HepG2 (cell line): Measurements from ENCODE around the gene JPH2. TPM values are rescaled to one million over a fixed set of nuclear protein-coding genes. Genes with fewer than 3 reads are reported as not detected.

ENCODE experiments used
- ATF7-NPFF ChIP-seq: sonication (generic); formaldehyde crosslinking; IDR thresholded peaks from 2 replicates; pipeline ENCODE4 v1.8.1; 2023; ENCODE audit warnings: mild to moderate bottlenecking, low read depth, missing genetic modification reagents, moderate library complexity
- CBX5 ChIP-seq: sonication (generic); formaldehyde crosslinking; IDR thresholded peaks from 2 replicates; pipeline ENCODE4 v1.4.0; 2020; ENCODE audit warnings: missing genetic modification reagents, borderline replicate concordance
- EED ChIP-seq: sonication (generic); formaldehyde crosslinking; IDR thresholded peaks from 2 replicates; pipeline ENCODE4 v1.5.0; 2020; ENCODE audit warnings: mild to moderate bottlenecking, missing genetic modification reagents
- FOXA1 ChIP-seq, 2 experiments: fragments of 450-650 bp in 1 of 2; sonication (generic) in 1 of 2; formaldehyde crosslinking in 1 of 2; IDR thresholded peaks; 2 replicates each; pipeline versions ENCODE4 v1.4.0 to v1.6.1; 2016 to 2020; ENCODE audit warnings: missing genetic modification reagents in 1 of 2
- NFRKB ChIP-seq: fragments of 450-650 bp; IDR thresholded peaks from 2 replicates; pipeline ENCODE4 v1.6.1; 2017
- RARA ChIP-seq: IDR thresholded peaks from 2 replicates; pipeline ENCODE4 v1.6.1; 2016; ENCODE audit warnings: missing genetic modification reagents, missing compliant biosample characterization
- SAP130 ChIP-seq: IDR thresholded peaks from 2 replicates; pipeline ENCODE4 v1.6.1; 2016; ENCODE audit warnings: low read depth
- TEAD3 ChIP-seq: optimal IDR thresholded peaks from 2 replicates; pipeline ENCODE3; 2016; ENCODE audit warnings: borderline replicate concordance
- THYN1 ChIP-seq: sonication (generic); formaldehyde crosslinking; IDR thresholded peaks from 2 replicates; pipeline ENCODE4 v1.8.1; 2023; ENCODE audit warnings: low read depth, mild to moderate bottlenecking, moderate library complexity, missing genetic modification reagents, borderline replicate concordance
- U2AF1 ChIP-seq: fragments of 200-400 bp; formaldehyde crosslinking; optimal IDR thresholded peaks from 2 replicates; pipeline ENCODE3; 2017; ENCODE audit warnings: mild to moderate bottlenecking, low read depth, low read length
- U2AF2 ChIP-seq: fragments of 200-400 bp; formaldehyde crosslinking; IDR thresholded peaks from 2 replicates; pipeline ENCODE4 v1.6.1; 2017; ENCODE audit warnings: low read depth, mild to moderate bottlenecking, low read length
- ZBTB7B ChIP-seq: sonication (generic); formaldehyde crosslinking; IDR thresholded peaks from 2 replicates; pipeline ENCODE4 v1.4.0; 2020; ENCODE audit warnings: missing genetic modification reagents
- ZNF138 ChIP-seq: sonication (generic); formaldehyde crosslinking; IDR thresholded peaks from 2 replicates; pipeline ENCODE4 v1.5.0; 2020; ENCODE audit warnings: mild to moderate bottlenecking, low read depth, missing genetic modification reagents
- ZNF703 ChIP-seq: sonication (generic); formaldehyde crosslinking; IDR thresholded peaks from 2 replicates; pipeline ENCODE4 v1.5.1; 2020; ENCODE audit warnings: missing genetic modification reagents, mild to moderate bottlenecking, moderate library complexity, borderline replicate concordance
- ZSCAN31 ChIP-seq: sonication (generic); formaldehyde crosslinking; IDR thresholded peaks from 2 replicates; pipeline ENCODE4 v1.5.0; 2020; ENCODE audit warnings: low read depth, mild to moderate bottlenecking, missing genetic modification reagents
- polyA plus RNA-seq, 8 experiments: library from polyadenylated mRNA; depleted of rRNA in 3 of 8; stranded (reverse) in 7 of 8; unstranded in 1 of 8; fragments of >200 nt; fragmentation: Illumina TruSeq in 4 of 8; extraction: Trizol in 4 of 8; gene quantifications; 2 replicates each; pipeline versions ENCODE4 v1.2.1 to v1.2.3, GENCODE V29; 2011 to 2016; ENCODE audit warnings: low read depth in 4 of 8, missing spikeins in 1 of 8, mixed read lengths in 1 of 8; ENCODE audit not compliant: insufficient read depth in 1 of 8
- total RNA-seq, 5 experiments: library from RNA; depleted of rRNA; stranded (reverse); fragments of >200 nt; fragmentation: Illumina TruSeq; extraction: Trizol; gene quantifications; 2 replicates each; pipeline ENCODE4 v1.2.3, GENCODE V29; 2016; ENCODE audit warnings: low read depth in 1 of 5
- TF ChIP-seq, protein P1 (sequence below): IDR thresholded peaks from 2 replicates; pipeline ENCODE4 v1.4.0; 2020; ENCODE audit warnings: mild to moderate bottlenecking, missing genetic modification reagents
- TF ChIP-seq, protein P2 (sequence below): sonication (generic); formaldehyde crosslinking; IDR thresholded peaks from 2 replicates; pipeline ENCODE4 v1.4.0; 2020; ENCODE audit warnings: mild to moderate bottlenecking, missing genetic modification reagents
- TF ChIP-seq, protein P3 (sequence below): sonication (generic); formaldehyde crosslinking; IDR thresholded peaks from 2 replicates; pipeline ENCODE4 v1.4.0; 2020; ENCODE audit warnings: missing genetic modification reagents

The JPH2 gene
- total and polyA plus RNA-seq, 2 of the 13 experiments (the other 11 are each of a cell fraction or from before 2014, with no cell fraction given), result 0.42 TPM; not detected in 1

DNA sequence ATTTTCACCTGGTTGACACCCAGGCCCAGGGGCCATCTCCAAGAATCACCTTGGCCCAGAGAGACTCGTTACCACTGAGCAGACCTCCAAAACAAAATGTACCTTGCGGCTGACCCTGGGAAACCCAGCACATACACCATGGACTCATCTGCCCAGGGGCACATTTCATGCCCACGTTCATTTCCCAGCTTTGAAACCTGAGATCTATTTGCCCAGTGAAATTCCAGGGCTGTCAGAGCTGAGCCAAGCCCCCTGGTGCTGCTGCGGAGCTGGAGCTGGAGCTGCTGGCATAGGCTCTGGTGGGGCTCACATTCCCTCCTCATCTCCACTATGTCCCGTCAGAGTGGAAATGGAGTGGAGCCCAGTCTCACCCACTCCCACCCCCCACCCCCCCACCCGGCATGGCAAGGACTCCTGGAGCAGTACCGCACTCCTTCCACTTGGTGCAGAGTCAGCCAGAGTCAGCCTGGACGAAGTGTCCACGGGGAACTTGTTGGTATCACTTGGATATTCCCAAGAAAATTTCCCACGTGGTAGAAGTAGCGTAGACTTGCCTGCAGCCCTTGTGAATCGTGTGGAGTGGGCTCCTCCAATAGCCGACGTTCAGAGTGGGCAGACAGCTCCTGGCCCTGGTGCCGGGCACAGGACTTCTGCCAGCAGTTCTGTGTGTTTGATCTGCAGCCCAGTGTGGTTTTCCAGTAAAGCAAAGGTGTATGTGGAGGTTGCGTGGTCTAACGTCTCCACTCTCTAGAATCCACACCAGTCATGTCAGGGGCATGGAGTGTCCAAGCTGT is 41.7 kb upstream of the JPH2 start (continued):
- TF ChIP-seq, protein P1, sequence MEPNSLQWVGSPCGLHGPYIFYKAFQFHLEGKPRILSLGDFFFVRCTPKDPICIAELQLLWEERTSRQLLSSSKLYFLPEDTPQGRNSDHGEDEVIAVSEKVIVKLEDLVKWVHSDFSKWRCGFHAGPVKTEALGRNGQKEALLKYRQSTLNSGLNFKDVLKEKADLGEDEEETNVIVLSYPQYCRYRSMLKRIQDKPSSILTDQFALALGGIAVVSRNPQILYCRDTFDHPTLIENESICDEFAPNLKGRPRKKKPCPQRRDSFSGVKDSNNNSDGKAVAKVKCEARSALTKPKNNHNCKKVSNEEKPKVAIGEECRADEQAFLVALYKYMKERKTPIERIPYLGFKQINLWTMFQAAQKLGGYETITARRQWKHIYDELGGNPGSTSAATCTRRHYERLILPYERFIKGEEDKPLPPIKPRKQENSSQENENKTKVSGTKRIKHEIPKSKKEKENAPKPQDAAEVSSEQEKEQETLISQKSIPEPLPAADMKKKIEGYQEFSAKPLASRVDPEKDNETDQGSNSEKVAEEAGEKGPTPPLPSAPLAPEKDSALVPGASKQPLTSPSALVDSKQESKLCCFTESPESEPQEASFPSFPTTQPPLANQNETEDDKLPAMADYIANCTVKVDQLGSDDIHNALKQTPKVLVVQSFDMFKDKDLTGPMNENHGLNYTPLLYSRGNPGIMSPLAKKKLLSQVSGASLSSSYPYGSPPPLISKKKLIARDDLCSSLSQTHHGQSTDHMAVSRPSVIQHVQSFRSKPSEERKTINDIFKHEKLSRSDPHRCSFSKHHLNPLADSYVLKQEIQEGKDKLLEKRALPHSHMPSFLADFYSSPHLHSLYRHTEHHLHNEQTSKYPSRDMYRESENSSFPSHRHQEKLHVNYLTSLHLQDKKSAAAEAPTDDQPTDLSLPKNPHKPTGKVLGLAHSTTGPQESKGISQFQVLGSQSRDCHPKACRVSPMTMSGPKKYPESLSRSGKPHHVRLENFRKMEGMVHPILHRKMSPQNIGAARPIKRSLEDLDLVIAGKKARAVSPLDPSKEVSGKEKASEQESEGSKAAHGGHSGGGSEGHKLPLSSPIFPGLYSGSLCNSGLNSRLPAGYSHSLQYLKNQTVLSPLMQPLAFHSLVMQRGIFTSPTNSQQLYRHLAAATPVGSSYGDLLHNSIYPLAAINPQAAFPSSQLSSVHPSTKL (CRISPR knock-in tag), result peak; percentile 42; the same call in 1 of the 2 replicates
- TF ChIP-seq, protein P2, sequence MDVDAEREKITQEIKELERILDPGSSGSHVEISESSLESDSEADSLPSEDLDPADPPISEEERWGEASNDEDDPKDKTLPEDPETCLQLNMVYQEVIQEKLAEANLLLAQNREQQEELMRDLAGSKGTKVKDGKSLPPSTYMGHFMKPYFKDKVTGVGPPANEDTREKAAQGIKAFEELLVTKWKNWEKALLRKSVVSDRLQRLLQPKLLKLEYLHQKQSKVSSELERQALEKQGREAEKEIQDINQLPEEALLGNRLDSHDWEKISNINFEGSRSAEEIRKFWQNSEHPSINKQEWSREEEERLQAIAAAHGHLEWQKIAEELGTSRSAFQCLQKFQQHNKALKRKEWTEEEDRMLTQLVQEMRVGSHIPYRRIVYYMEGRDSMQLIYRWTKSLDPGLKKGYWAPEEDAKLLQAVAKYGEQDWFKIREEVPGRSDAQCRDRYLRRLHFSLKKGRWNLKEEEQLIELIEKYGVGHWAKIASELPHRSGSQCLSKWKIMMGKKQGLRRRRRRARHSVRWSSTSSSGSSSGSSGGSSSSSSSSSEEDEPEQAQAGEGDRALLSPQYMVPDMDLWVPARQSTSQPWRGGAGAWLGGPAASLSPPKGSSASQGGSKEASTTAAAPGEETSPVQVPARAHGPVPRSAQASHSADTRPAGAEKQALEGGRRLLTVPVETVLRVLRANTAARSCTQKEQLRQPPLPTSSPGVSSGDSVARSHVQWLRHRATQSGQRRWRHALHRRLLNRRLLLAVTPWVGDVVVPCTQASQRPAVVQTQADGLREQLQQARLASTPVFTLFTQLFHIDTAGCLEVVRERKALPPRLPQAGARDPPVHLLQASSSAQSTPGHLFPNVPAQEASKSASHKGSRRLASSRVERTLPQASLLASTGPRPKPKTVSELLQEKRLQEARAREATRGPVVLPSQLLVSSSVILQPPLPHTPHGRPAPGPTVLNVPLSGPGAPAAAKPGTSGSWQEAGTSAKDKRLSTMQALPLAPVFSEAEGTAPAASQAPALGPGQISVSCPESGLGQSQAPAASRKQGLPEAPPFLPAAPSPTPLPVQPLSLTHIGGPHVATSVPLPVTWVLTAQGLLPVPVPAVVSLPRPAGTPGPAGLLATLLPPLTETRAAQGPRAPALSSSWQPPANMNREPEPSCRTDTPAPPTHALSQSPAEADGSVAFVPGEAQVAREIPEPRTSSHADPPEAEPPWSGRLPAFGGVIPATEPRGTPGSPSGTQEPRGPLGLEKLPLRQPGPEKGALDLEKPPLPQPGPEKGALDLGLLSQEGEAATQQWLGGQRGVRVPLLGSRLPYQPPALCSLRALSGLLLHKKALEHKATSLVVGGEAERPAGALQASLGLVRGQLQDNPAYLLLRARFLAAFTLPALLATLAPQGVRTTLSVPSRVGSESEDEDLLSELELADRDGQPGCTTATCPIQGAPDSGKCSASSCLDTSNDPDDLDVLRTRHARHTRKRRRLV (CRISPR knock-in tag), result no peak
- TF ChIP-seq U2AF1 (no peak), TEAD3 (CRISPR knock-in tag) (peak; percentile 80), FOXA1 (IDR thresholded peaks at IDR 0.05) (no peak), FOXA1 (CRISPR knock-in tag; IDR thresholded peaks at IDR 0.05) (peak; percentile 28; the same call in 1 of the 2 replicates), THYN1 (no peak), ZSCAN31 (0 out of 2 replicates have a peak, but pooled peaks have one; percentile 34), ZNF703 (CRISPR knock-in tag) (no peak), ATF7-NPFF (CRISPR knock-in tag) (no peak), CBX5 (CRISPR knock-in tag) (0 out of 2 replicates have a peak, but pooled peaks have one; percentile 27), RARA (0 out of 2 replicates have a peak, but pooled peaks have one; percentile 16), EED (CRISPR knock-in tag) (no peak), SAP130 (CRISPR knock-in tag) (peak; percentile 51; the same call in 1 of the 2 replicates), U2AF2 (no peak), NFRKB (no peak), ZNF138 (CRISPR knock-in tag) (no peak), ZBTB7B (CRISPR knock-in tag) (no peak)
- TF ChIP-seq, protein P3, sequence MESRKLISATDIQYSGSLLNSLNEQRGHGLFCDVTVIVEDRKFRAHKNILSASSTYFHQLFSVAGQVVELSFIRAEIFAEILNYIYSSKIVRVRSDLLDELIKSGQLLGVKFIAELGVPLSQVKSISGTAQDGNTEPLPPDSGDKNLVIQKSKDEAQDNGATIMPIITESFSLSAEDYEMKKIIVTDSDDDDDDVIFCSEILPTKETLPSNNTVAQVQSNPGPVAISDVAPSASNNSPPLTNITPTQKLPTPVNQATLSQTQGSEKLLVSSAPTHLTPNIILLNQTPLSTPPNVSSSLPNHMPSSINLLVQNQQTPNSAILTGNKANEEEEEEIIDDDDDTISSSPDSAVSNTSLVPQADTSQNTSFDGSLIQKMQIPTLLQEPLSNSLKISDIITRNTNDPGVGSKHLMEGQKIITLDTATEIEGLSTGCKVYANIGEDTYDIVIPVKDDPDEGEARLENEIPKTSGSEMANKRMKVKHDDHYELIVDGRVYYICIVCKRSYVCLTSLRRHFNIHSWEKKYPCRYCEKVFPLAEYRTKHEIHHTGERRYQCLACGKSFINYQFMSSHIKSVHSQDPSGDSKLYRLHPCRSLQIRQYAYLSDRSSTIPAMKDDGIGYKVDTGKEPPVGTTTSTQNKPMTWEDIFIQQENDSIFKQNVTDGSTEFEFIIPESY (CRISPR knock-in tag), result peak; percentile 67
